HEK293 (cell line): ENCODE data around the gene LTBP1.

Experiments
- CTCF ChIP-seq: fragments of 450-650 bp; formaldehyde crosslinking; IDR thresholded peaks from 2 replicates; pipeline ENCODE4 v1.5.1; 2016; ENCODE audit warnings: missing biosample characterization, missing genetic modification characterization
- KLF9 ChIP-seq: fragments of 450-650 bp; formaldehyde crosslinking; IDR thresholded peaks from 2 replicates; pipeline ENCODE4 v1.5.1; 2016; ENCODE audit warnings: missing biosample characterization, missing genetic modification characterization, low read depth
- MZF1 ChIP-seq: fragments of 450-650 bp; formaldehyde crosslinking; IDR thresholded peaks from 2 replicates; pipeline ENCODE4 v1.5.1; 2017; ENCODE audit warnings: missing biosample characterization, missing genetic modification characterization, borderline replicate concordance
- ZBTB21 ChIP-seq: fragments of 450-650 bp; formaldehyde crosslinking; IDR thresholded peaks from 2 replicates; pipeline ENCODE4 v1.5.1; 2017; ENCODE audit warnings: missing biosample characterization, missing genetic modification characterization
- ZNF138 ChIP-seq: fragments of 450-650 bp; formaldehyde crosslinking; IDR thresholded peaks from 2 replicates; pipeline ENCODE4 v1.5.1; 2016; ENCODE audit warnings: missing biosample characterization, missing genetic modification characterization, borderline replicate concordance
- ZNF311 ChIP-seq: fragments of 450-650 bp; formaldehyde crosslinking; IDR thresholded peaks from 2 replicates; pipeline ENCODE4 v1.5.1; 2017; ENCODE audit warnings: missing biosample characterization, missing genetic modification characterization, borderline replicate concordance
- ZNF341 ChIP-seq: fragments of 450-650 bp; formaldehyde crosslinking; IDR thresholded peaks from 2 replicates; pipeline ENCODE4; 2016; ENCODE audit warnings: low read depth, missing biosample characterization, missing genetic modification characterization
- ZNF830 ChIP-seq: fragments of 450-650 bp; IDR thresholded peaks from 2 replicates; pipeline ENCODE4 v1.5.0; 2018; ENCODE audit warnings: missing biosample characterization, missing genetic modification characterization, low read depth, mild to moderate bottlenecking, moderate library complexity

- no peak for TF ChIP-seq ZBTB21 (tag by site-specific recombination)
- TF ChIP-seq ZNF138 (tag by site-specific recombination), result no peak
- TF ChIP-seq CTCF (tag by site-specific recombination), result no peak
- no peak for TF ChIP-seq MZF1 (tag by site-specific recombination)
- no peak for TF ChIP-seq ZNF830 (tag by site-specific recombination)
- TF ChIP-seq ZNF341 (tag by site-specific recombination), result no peak
- TF ChIP-seq ZNF311 (tag by site-specific recombination), result no peak
- TF ChIP-seq KLF9, result no peak
Measured at GRCh38 chr2:33242845-33243244, 296.1 kb downstream of the LTBP1 start.
